Adrenal gland (tissue), 12 donors: ENCODE measurements around the gene UBTD2. TPM values are rescaled to one million over a fixed set of nuclear protein-coding genes. Genes with fewer than 3 reads are reported as not detected.

Experiments used
- DNase-seq, 7 donors: peaks; one replicate each; pipeline ENCODE4 v3.0.0-alpha.2; 2019 to 2020
- H3K27ac ChIP-seq, 5 donors: fragments of 200-600 bp; sonication (generic) in 4 of 5; 1 replicate in 3 of 5; 2 replicates in 2 of 5; pipeline versions ENCODE4 v1.5.1 to v1.8.0; 2016 to 2020; ENCODE audit warnings: mild to moderate bottlenecking in 1 of 5
- H3K27me3 ChIP-seq: fragments of 200-600 bp; 2 replicates; pipeline ENCODE4 v1.8.0; 2021
- H3K36me3 ChIP-seq, 2 donors: fragments of 200-600 bp; replicated peaks in 1 of 2; 1 replicate in 1 of 2; 2 replicates in 1 of 2; pipeline versions ENCODE4 v1.5.1 to v1.8.0; 2018 to 2022
- H3K4me1 ChIP-seq, 2 donors: fragments of 200-600 bp; replicated peaks in 1 of 2; 1 replicate in 1 of 2; 2 replicates in 1 of 2; pipeline versions ENCODE4 v1.5.1 to v1.8.0; 2018 to 2021
- H3K4me3 ChIP-seq, 4 donors: fragments of 200-600 bp; sonication (generic) in 3 of 4; one replicate each; pipeline ENCODE4 v1.5.1; 2016 to 2018
- H3K9me3 ChIP-seq, 3 donors: fragments of 200-600 bp; sonication (generic) in 1 of 3; replicated peaks in 1 of 3; 1 replicate in 2 of 3; 2 replicates in 1 of 3; pipeline versions ENCODE4 v1.5.1 to v1.8.0; 2016 to 2021
- CTCF ChIP-seq, 6 experiments: fragments of 450-650 bp in 4 of 6; fragments of 200-600 bp in 2 of 6; sonication (generic) in 1 of 6; IDR thresholded peaks; 1 replicate in 5 of 6; 2 replicates in 1 of 6; pipeline versions ENCODE4 v1.5.1 to v1.8.0; 2016 to 2021; ENCODE audit warnings: antibody characterized with exemption in 6 of 6, mild to moderate bottlenecking in 2 of 6, moderate library complexity in 1 of 6
- POLR2A ChIP-seq, 2 donors: fragments of 450-650 bp; IDR thresholded peaks; one replicate each; pipeline ENCODE4 v1.6.1; 2017; ENCODE audit warnings: antibody characterized with exemption in 2 of 2, mild to moderate bottlenecking in 2 of 2, moderate library complexity in 1 of 2
- WGBS, 4 donors: extraction: QIAGEN DNeasy Blood & Tissue Kit in 2 of 4; methylation state at CpG; one replicate each; pipeline versions ENCODE4 v1.1.5 to v1.1.7; 2013 to 2017; 5-methylcytosine and 5-hydroxymethylcytosine counted together
- intact Hi-C, 2 donors: fragments of 100-400 bp; cut with DNase I; formaldehyde crosslinking; loops; one replicate each; pipeline versions ENCODE4 v1.14.1 to v1.15.0; 2022 to 2023
- polyA plus RNA-seq, 3 donors: library from polyadenylated mRNA; stranded (reverse); fragments of 200-250 nt in 2 of 3; fragments of 350-450 nt in 1 of 3; fragmentation: Illumina TruSeq in 1 of 3; extraction: RNeasy Lipid Tissue Mini Kit (QIAGEN cat#74804) in 1 of 3; gene quantifications; one replicate each; pipeline ENCODE4 v1.2.3, GENCODE V29; 2013 to 2014
- total RNA-seq, 9 donors: library from RNA; depleted of rRNA in 4 of 9; stranded (reverse); fragments of >200 nt in 4 of 9; fragments of 120-200 nt in 1 of 9; fragmentation: NEBNext Ultra II Directional in 1 of 9; extraction: Animal tissue kit (Norgen Biotek cat#: 25700) in 1 of 9; gene quantifications; one replicate each; pipeline versions ENCODE4 v1.1.0 to v1.2.4, GENCODE V29; 2013 to 2023
- donor health status: healthy with polysubstance abuse.
- donor health status: Bipolar disorder and iron deficiency.
- donor health status: DM: yes; HTN: yes; CAD: no.
- donor health status: DM: no; HTN: no; CAD: no.
- donor health status: DM: no; HTN: no; CAD: no.
- donor health status: DM: yes; HTN: yes; CAD: no.

Gene UBTD2
- total and polyA plus RNA-seq, 12 donors: 8.2 to 24.7 (median 17.2) TPM

GRCh38 chr5:172188033-172188892 is 95.3 kb downstream of the UBTD2 start, which contains the start of gene STK10:
STK10 (minus strand) TSS chr5:172188224; CDS start chr5:172188042, 182 bp downstream.
- H3K4me3 ChIP-seq: peak within 1 kb of the TSS; percentile 21 to 88 (median 82)
- H3K27ac ChIP-seq: peak within 1 kb of the TSS; percentile 67 to 90 (median 84)
- 0 to 1% (median 0%) methylated on average over 2 to 102 of the region's 102 CpGs for WGBS, 4 donors
- no peaks in the 10 kb centered on the region for H3K36me3 ChIP-seq
- peak; percentile 63 to 74 for TF ChIP-seq POLR2A (IDR thresholded peaks at IDR 0.05)
- TF ChIP-seq CTCF (IDR thresholded peaks at IDR 0.05): peak; percentile 83 to 95 (median 86)
- DNase-seq: peak; percentile 93 to 95 (median 94)
- no peaks in the 10 kb centered on the region for H3K27me3 ChIP-seq
- intact Hi-C loops: loop anchor here (2.0 to 10.0 kb wide), 3 partner anchors 76 to 97 kb away; partner anchors contain the start of gene UBTD2 (in 1 of the 2)
- H3K4me1 ChIP-seq: peaks cover 5 to 21% of the 10 kb centered on the region in 2 donors
- H3K9me3 ChIP-seq: no peaks in the 10 kb centered on the region

- peak overlapping the region; percentile 67 to 90 (median 84) for H3K27ac ChIP-seq
- H3K4me3 ChIP-seq: peak overlapping the region; percentile 21 to 88 (median 82)
- H3K27me3 ChIP-seq: no peaks in the 10 kb centered on the region
- peak; percentile 56 to 71 (median 62) for DNase-seq
- TF ChIP-seq CTCF (IDR thresholded peaks at IDR 0.05): peak in 1 of 6 experiments; percentile 3
- TF ChIP-seq POLR2A (IDR thresholded peaks at IDR 0.05): no peak
- WGBS, 4 donors: 0% methylated on average over 29 to 66 of the region's 66 CpGs
- intact Hi-C loops: loop anchor here (2.0 to 10.0 kb wide), 3 partner anchors 75 to 97 kb away; partner anchors contain the start of gene UBTD2 (in 1 of the 2)
- H3K36me3 ChIP-seq: no peaks in the 10 kb centered on the region
- H3K9me3 ChIP-seq: no peaks in the 10 kb centered on the region
- H3K4me1 ChIP-seq: peaks cover 5 to 21% of the 10 kb centered on the region in 2 donors
These were observed 96.2 kb downstream of the UBTD2 start for GRCh38 chr5:172187118-172188032.

- no peaks in the 10 kb centered on the region for H3K36me3 ChIP-seq
- intact Hi-C loops: loop anchor here (5.0 to 10.0 kb wide), 2 partner anchors 74 to 99 kb away; partner anchors contain the start of gene UBTD2 (in 1 of the 2)
- H3K4me3 ChIP-seq: peak overlapping the region in 1 of 4 donors; percentile 88
- H3K9me3 ChIP-seq: no peaks in the 10 kb centered on the region
- H3K27me3 ChIP-seq: no peaks in the 10 kb centered on the region
- 79 to 83% (median 80%) methylated on average over 13 of the region's 13 CpGs for WGBS, 4 donors
- peaks cover 5 to 21% of the 10 kb centered on the region in 2 donors for H3K4me1 ChIP-seq
- peak in 1 of 7 donors; percentile 44 for DNase-seq
- no peak for TF ChIP-seq CTCF (IDR thresholded peaks at IDR 0.05)
- no peak for TF ChIP-seq POLR2A (IDR thresholded peaks at IDR 0.05)
- peak overlapping the region in 3 of 5 donors; percentile 38 to 84 (median 73) for H3K27ac ChIP-seq
These were observed 97.4 kb downstream of the UBTD2 start for GRCh38 chr5:172186114-172186695.
